Thyroid gland (tissue), 4 donors: ENCODE measurements around the gene DSG4.

Source experiments
- POLR2A ChIP-seq, 2 donors: fragments of 450-650 bp; IDR thresholded peaks; one replicate each; pipeline ENCODE4 v1.6.1; 2017; ENCODE audit warnings: antibody characterized with exemption in 2 of 2, mild to moderate bottlenecking in 2 of 2, moderate library complexity in 1 of 2
- TF ChIP-seq, protein P1 (sequence below), 6 experiments: fragments of 200-600 bp in 3 of 6; fragments of 450-650 bp in 3 of 6; sonication (generic) in 3 of 6; IDR thresholded peaks; one replicate each; pipeline ENCODE4 v1.5.1; 2016 to 2019; ENCODE audit warnings: antibody characterized with exemption in 6 of 6, mild to moderate bottlenecking in 2 of 6, inconsistent platforms in 1 of 6, moderate library complexity in 1 of 6

DNA sequence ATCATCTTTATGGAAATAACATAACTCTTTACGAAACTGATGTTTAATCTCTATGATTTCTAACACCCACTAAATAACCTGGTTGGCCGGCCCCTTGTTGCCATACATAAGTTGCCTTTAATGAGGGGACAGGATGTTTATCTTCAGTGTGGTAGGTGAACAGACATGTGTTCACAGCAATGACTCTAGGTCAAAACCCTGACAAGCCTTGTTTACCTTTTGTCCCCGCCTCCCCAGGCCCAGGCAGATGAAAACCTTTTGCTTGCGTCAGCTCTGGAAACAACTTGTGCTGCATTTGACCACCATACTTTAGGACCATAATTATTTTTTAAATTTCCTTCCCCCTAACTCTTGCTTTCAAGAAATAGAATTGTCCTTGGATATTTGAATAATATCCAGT is 2.9 kb upstream of the DSG4 start:
- no peak for TF ChIP-seq POLR2A (IDR thresholded peaks at IDR 0.05)
- TF ChIP-seq, protein P1, sequence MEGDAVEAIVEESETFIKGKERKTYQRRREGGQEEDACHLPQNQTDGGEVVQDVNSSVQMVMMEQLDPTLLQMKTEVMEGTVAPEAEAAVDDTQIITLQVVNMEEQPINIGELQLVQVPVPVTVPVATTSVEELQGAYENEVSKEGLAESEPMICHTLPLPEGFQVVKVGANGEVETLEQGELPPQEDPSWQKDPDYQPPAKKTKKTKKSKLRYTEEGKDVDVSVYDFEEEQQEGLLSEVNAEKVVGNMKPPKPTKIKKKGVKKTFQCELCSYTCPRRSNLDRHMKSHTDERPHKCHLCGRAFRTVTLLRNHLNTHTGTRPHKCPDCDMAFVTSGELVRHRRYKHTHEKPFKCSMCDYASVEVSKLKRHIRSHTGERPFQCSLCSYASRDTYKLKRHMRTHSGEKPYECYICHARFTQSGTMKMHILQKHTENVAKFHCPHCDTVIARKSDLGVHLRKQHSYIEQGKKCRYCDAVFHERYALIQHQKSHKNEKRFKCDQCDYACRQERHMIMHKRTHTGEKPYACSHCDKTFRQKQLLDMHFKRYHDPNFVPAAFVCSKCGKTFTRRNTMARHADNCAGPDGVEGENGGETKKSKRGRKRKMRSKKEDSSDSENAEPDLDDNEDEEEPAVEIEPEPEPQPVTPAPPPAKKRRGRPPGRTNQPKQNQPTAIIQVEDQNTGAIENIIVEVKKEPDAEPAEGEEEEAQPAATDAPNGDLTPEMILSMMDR (IDR thresholded peaks at IDR 0.05), result no peak
